ENCODE data around the gene TXNDC11.
"Not testable (repeated sequence)": the region's sequence is repeated elsewhere in the genome, so short reads cannot be mapped to it uniquely, and the experiment has no call there.

Gene TXNDC11

GRCh38 chr16:11742536-11743307, at the start of gene TXNDC11:
TXNDC11 (minus strand) TSS chr16:11742857; CDS start chr16:11742730, 127 bp downstream.
- peak; percentile 100 for DNase-seq (ENCODE audit: low read depth)

GRCh38 chr16:11791144-11791828, 48.6 kb upstream of the TXNDC11 start:
- no peak for DNase-seq (ENCODE audit: low read depth)

DNA sequence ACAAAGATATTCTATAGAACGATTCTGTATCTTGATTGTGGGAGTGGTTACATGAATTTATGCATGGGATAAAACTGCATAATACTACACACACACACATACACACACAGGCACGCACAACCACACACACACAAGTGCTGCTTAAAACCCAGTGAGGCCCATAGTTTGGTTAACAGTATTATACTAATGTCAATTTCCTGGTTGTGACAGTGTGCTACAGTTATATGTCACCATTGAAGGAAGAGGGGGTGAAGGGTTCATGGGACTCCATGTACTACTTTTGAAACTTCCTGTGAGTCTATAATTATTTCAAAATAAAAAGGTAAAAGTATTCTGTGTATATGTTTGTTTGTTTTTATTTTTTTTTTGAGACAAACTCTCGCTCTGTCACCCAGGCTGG, 46.3 kb upstream of the TXNDC11 start:
- DNase-seq (ENCODE audit: low read depth), result no peak

DNA sequence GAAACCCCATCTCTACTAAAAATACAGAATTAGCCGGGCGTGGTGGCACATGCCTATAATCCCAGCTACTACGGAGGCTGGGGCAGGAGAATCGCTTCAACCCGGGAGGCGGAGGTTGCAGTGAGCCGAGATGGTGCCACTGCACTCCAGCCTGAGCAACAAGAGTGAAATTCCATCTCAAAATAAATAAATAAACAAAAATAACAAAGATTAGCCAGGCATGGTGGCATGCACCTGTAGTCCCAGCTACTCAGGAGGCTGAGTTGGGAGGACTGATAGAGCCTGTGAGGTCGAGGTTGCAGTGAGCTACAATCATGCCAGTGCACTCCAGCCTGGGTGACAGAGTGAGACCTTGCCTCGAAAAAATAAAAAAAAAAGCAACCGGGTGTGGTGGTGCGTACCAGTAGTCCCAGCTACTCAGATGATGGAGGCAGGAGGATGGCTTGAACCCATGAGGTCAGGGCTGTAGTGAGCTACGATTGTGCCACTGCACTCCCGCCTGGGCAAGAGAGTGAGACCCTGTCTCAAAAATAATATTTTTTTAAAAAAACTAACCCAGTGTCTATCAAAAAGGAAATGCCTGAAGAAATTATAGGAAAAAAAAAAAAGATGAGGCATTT, 42.4 kb upstream of the TXNDC11 start:
- not testable (repeated sequence) for DNase-seq (ENCODE audit: low read depth)

- not testable (repeated sequence) for DNase-seq (ENCODE audit: low read depth)
Measured at GRCh38 chr16:11784381-11784780, 41.7 kb upstream of the TXNDC11 start.

- no peak for DNase-seq (ENCODE audit: low read depth)
Measured at GRCh38 chr16:11784038-11784369, 41.3 kb upstream of the TXNDC11 start.

DNA sequence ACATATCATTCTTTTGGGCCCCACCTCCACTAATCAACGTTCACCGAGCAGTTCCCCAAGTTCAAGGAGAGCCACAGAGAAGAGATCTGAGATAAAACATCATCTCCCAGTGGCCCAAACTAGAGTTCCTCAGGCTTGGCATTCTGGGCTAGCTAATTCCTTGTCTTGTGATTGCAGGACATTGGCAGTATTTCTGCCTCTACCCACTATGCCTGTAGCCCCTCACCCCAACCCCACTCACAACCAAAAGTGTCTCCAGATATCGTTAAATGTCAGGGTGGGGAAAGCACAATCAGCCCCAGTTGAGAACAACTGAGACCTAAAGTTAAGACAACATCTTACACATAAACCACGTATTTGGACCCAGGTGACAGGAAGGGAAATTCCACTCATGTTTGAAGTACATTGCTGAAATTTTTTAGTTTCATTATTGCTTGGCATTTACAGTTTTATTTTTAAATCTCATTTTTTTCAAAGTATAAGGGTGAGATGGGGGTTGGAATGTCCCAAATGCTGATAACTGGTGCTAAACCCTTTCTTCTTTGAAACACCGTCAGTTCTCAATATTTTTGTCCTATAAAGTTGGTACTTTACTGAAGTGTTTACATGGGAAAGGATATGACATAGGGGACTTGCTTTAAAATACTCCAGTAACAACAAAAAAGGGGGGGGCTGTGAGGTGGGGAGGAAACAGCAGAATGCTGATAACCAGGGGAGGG, 40.8 kb upstream of the TXNDC11 start:
- DNase-seq (ENCODE audit: low read depth), result no peak

- no peak for DNase-seq (ENCODE audit: low read depth)
Measured at GRCh38 chr16:11781773-11782172, 39.1 kb upstream of the TXNDC11 start.

GRCh38 chr16:11780991-11781680, 38.5 kb upstream of the TXNDC11 start:
- no peak for DNase-seq (ENCODE audit: low read depth)

DNA sequence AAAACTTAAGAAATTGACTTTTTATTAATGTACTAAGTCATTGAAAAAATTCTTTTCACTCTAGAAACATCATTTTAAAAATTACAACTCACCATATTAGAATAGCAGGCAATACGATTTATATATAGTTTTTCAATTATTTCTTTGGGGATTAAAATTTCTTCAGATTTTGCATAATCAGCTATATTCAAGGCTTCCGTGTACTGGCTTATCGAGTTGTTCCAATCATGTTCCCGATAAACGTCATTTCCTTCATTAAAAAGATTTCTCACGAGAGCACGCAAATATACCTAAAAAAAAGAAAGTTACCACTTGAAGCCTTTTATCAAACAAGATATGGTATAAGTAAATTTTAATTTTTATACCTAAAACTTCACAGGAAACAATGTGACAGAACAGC, 36.4 kb upstream of the TXNDC11 start:
- no peak for DNase-seq (ENCODE audit: low read depth)

GRCh38 chr16:11774065-11774626, 31.5 kb upstream of the TXNDC11 start:
- no peak for DNase-seq (ENCODE audit: low read depth)

DNA sequence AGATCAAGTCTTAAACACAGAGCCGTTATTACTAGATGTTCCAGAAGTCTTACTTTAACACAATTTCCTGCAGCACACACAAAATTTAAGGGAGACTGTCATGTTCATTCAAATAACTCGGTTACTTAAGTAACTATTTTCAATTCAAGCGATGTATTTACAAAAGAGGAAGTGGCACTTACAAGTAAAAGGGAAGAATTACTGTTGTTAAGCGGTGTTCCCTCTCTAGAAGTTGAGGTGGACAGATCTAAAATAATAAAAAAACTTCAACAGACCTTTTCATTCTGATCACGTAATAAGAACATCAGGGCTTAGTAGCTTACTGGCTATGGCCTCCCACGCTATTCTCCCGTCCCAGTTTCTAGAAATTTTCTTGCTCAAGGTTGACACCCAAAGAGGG, 26.2 kb upstream of the TXNDC11 start:
- no peak for DNase-seq (ENCODE audit: low read depth)

- DNase-seq (ENCODE audit: low read depth), result no peak
Measured at GRCh38 chr16:11762431-11762830, 19.8 kb upstream of the TXNDC11 start.

DNA sequence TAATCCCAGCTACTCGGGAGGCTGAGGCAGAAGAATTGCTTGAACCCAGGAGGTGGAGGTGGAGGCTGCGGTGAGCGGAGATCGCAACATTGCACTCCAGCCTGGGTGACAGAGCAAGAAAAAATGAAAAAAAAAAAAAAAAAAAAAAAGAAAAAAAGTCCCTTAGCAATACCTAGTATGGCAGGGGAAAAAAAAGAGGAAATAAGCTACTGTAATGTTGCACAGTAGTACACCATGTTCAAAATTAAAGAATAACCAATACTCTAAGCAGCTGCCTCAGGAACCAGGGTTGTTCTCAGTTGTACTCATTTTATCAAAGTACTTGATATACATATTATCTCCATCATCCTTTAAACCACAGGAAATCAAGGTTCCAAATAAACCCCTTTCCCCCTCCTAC, 17.3 kb upstream of the TXNDC11 start:
- no peak for DNase-seq (ENCODE audit: low read depth)

DNA sequence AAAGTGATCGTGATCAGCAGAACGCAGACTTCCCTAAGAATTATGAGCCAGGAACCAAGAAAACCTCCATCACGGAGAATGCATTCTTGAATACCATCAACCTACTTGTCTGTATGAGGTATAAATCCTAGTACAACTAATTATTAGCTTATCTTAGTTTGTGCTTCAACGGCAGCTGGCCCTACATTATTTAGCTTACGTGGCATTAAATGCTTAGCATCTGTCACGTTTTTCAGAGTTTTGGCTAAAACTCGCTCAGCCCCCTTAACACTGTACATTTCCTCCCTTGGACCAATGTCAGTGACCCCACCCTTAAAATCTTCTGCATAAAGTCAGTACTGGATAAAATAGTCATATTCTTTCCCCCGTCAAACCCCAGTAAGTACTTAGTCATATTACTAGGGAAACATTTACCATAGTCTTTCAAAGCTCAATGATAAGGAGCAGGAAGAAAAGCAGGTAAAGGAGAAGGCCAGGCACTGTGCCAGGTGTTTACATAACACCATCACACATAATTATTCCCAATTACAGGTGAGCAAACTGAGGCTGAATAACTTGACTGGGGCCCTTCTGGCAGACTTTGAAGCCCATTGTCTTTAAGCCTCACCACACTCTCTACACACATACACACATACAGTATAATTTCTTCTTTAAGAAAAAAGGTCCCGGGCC, 16.6 kb upstream of the TXNDC11 start:
- DNase-seq (ENCODE audit: low read depth), result no peak

GRCh38 chr16:11757671-11758545, 15.3 kb upstream of the TXNDC11 start:
- no peak for DNase-seq (ENCODE audit: low read depth)

GRCh38 chr16:11756248-11756647, 13.6 kb upstream of the TXNDC11 start:
- no peak for DNase-seq (ENCODE audit: low read depth)

- no peak for DNase-seq (ENCODE audit: low read depth)
Measured at GRCh38 chr16:11755022-11755760, 12.5 kb upstream of the TXNDC11 start.

GRCh38 chr16:11752856-11753255, 10.2 kb upstream of the TXNDC11 start:
- DNase-seq (ENCODE audit: low read depth), result no peak
